ENCODE data around the gene IL19. TPM values are rescaled to one million over a fixed set of nuclear protein-coding genes. Genes with fewer than 3 reads are reported as not detected.

Gene IL19
- polyA plus RNA-seq, 1 experiment: 0.07 TPM

DNA sequence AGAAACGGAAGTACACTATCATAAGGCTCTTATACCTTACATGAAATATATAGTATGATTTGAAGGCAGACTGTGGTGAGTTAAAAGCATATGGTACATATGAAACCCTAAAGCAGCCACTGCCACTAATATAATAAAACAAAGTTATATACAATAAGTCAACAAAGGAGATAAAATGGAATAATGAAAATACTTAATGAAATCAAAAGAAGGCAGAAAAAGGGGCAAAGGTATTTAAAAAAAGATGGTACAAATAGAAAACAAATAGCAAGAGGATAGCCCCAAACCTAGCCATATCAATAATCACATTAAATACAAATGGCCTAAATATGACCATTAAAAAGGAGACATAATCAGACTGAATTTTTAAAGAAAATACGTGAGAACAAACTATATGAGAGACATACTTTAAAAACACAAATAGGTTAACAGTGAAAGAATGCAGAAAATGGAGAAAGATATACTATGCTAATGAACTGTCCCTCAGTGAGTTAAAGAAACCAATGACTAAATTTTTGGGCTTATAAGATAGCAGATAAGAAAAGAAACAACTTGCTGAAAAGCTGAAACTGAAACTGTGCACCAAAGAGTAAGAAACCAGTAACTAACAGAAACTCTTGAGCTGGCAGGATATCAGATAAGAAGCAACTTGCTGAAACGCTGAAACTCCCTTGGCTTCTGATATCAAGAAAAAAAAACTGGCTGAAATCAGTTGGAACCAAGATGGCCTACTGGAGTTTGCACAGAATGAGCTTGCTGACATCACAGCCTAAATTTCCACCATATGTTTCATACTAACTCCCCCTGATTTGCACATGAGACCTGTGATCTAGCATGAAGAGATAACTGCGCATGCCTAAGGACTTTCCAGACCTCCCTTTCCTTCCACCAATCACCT, 46.1 kb downstream of the IL19 start:
- Histone ChIP-seq H3K4me3 (ENCODE audit: low read depth, low read length) (no peak overlapping the region), H3K9me3 (ENCODE audit: control insufficient read depth, insufficient read depth, low read length) (peaks cover 5% of the 10 kb centered on the region; the same call in 1 of the 2 replicates), H3K27ac (ENCODE audit: low read depth, low read length) (no peak overlapping the region), H3K27me3 (ENCODE audit: control insufficient read depth, insufficient read depth, low read length) (no peaks in the 10 kb centered on the region)
- ChIA-PET POLR2A (no interaction called here), CTCF (interaction anchor here (0.6 to 2.3 kb wide), 6 partner anchors 20 to 185 kb away, joined by 3 to 11 read pairs (median 4); partner anchors contain the start of gene IL20)
- TF ChIP-seq, protein P1, sequence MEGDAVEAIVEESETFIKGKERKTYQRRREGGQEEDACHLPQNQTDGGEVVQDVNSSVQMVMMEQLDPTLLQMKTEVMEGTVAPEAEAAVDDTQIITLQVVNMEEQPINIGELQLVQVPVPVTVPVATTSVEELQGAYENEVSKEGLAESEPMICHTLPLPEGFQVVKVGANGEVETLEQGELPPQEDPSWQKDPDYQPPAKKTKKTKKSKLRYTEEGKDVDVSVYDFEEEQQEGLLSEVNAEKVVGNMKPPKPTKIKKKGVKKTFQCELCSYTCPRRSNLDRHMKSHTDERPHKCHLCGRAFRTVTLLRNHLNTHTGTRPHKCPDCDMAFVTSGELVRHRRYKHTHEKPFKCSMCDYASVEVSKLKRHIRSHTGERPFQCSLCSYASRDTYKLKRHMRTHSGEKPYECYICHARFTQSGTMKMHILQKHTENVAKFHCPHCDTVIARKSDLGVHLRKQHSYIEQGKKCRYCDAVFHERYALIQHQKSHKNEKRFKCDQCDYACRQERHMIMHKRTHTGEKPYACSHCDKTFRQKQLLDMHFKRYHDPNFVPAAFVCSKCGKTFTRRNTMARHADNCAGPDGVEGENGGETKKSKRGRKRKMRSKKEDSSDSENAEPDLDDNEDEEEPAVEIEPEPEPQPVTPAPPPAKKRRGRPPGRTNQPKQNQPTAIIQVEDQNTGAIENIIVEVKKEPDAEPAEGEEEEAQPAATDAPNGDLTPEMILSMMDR (IDR thresholded peaks at IDR 0.05; ENCODE audit: low read depth, low read length): no peak
- DNase-seq (ENCODE audit: low read depth, low spot score): no peak

DNA sequence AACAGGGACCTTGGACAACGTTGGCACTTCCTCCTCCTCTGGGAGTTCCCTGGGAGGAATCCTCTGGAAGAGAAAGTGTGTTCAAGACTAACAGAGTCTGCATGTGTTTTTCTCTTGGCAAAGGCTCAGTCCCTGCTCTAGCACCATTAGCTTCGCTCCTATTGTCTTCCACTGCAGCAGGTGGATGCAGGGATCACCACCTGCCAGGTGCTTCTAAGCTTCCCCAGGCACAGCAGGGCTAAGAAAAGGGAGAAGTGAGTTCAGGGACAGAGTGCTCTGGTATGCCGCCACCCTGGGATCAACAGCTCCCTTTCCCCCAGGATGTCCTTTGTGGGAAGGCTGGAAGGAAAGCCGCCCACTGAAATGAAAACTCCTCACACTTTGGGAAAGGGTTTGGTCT, 50.9 kb downstream of the IL19 start:
- H3K9me3 ChIP-seq (ENCODE audit: control insufficient read depth, insufficient read depth, low read length): no peaks in the 10 kb centered on the region
- H3K27me3 ChIP-seq (ENCODE audit: control insufficient read depth, insufficient read depth, low read length): no peaks in the 10 kb centered on the region
- H3K4me3 ChIP-seq (ENCODE audit: low read depth, low read length): no peak overlapping the region
- ChIA-PET CTCF (interaction anchor here (3.7 kb wide), 1 partner anchor 91 kb away, joined by 14 read pairs; no protein-coding TSS in a partner anchor), POLR2A (no interaction called here)
- TF ChIP-seq, protein P1 (IDR thresholded peaks at IDR 0.05; ENCODE audit: low read depth, low read length): no peak
- no peak for DNase-seq (ENCODE audit: low read depth, low spot score)
- no peak overlapping the region for H3K27ac ChIP-seq (ENCODE audit: low read depth, low read length)

DNA sequence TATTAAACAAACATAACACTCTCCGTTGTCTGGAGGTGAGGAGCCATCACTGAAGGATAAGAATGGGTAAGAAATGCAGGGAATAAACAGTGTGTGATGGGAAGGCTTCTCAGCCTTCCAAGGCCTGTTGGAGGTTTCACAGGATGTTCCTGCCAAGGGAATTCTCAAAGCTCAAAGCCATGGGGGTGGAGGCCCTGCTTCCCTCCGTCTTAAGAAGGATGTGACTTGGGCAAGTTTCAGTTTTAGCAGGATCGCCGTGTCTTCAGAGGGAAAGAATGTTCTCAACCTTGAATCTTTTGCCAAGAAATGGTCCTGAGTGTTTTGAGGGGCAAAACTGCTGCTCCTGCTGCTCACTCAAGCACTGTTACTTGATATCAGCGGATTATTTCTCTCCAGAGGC, 53.2 kb downstream of the IL19 start:
- POLR2A ChIA-PET: interaction anchor here (0.6 kb wide), 1 partner anchor 80 kb away, joined by 3 read pairs; no protein-coding TSS in a partner anchor
- H3K4me3 ChIP-seq (ENCODE audit: low read depth, low read length): no peak overlapping the region
- TF ChIP-seq, protein P1 (IDR thresholded peaks at IDR 0.05; ENCODE audit: low read depth, low read length): no peak
- peak overlapping the region; percentile 66 for H3K27ac ChIP-seq (ENCODE audit: low read depth, low read length)
- H3K27me3 ChIP-seq (ENCODE audit: control insufficient read depth, insufficient read depth, low read length): no peaks in the 10 kb centered on the region
- no peaks in the 10 kb centered on the region for H3K9me3 ChIP-seq (ENCODE audit: control insufficient read depth, insufficient read depth, low read length)
- no peak for DNase-seq (ENCODE audit: low read depth, low spot score)
- CTCF ChIA-PET: interaction anchor here (1.1 to 5.1 kb wide), 3 partner anchors 12 to 89 kb away, joined by 5 to 21 read pairs (median 6); no protein-coding TSS in a partner anchor

DNA sequence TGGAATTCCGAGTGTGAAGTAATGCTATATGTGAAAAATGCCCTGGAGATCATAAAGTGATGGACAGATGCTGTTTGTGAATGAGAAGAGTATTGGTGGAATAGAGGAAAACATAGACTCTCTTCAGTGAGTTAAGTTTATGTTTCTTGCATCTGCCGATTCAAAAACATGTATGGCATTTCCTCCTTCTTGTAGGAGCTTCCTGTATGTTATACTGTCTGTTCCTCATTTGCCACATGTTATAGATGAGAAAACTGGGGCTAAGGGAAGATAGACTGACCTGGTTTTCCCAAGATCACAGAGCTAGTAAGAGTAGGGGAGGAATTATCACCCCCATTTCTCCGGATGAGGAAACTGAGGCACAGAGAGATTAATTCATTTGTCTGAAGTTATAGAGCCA, 53.8 kb downstream of the IL19 start:
- POLR2A ChIA-PET: interaction anchor here (0.6 kb wide), 1 partner anchor 80 kb away, joined by 3 read pairs; no protein-coding TSS in a partner anchor
- Histone ChIP-seq H3K27ac (ENCODE audit: low read depth, low read length) (peak overlapping the region; percentile 66), H3K9me3 (ENCODE audit: control insufficient read depth, insufficient read depth, low read length) (no peaks in the 10 kb centered on the region), H3K27me3 (ENCODE audit: control insufficient read depth, insufficient read depth, low read length) (no peaks in the 10 kb centered on the region), H3K4me3 (ENCODE audit: low read depth, low read length) (no peak overlapping the region)
- TF ChIP-seq, protein P1 (IDR thresholded peaks at IDR 0.05; ENCODE audit: low read depth, low read length): no peak
- CTCF ChIA-PET: interaction anchor here (1.1 to 5.1 kb wide), 2 partner anchors 11 to 88 kb away, joined by 5 to 21 read pairs; no protein-coding TSS in a partner anchor
- DNase-seq (ENCODE audit: low read depth, low spot score): no peak

DNA sequence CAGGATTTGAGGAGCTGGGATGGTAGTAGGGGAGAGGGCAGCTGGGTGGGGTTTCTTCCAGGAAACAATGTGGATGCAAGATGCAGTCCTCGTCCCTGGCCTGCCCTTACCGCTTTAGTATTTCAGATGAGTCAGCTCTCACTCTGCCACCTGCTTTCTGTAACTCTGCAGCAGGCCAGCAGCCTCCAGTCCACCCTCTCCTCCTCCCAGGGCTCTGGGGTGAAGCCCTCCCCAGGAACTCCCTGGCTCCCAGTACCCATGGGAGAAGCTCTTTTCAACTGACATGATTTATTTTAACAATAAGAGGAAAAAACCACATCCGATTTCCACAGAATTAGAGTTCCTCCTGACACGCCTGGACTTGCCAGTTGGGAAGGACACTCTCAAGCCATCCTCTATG, 55.8 kb downstream of the IL19 start:
- DNase-seq (ENCODE audit: low read depth, low spot score): no peak
- no peaks in the 10 kb centered on the region for H3K27me3 ChIP-seq (ENCODE audit: control insufficient read depth, insufficient read depth, low read length)
- no peak overlapping the region for H3K27ac ChIP-seq (ENCODE audit: low read depth, low read length)
- ChIA-PET CTCF (interaction anchor here (0.6 to 5.1 kb wide), 4 partner anchors 17 to 86 kb away, joined by 3 to 21 read pairs (median 7); partner anchors contain the start of gene IL20), POLR2A (no interaction called here)
- H3K9me3 ChIP-seq (ENCODE audit: control insufficient read depth, insufficient read depth, low read length): no peaks in the 10 kb centered on the region
- TF ChIP-seq, protein P1 (IDR thresholded peaks at IDR 0.05; ENCODE audit: low read depth, low read length): no peak
- H3K4me3 ChIP-seq (ENCODE audit: low read depth, low read length): no peak overlapping the region
